Ectodermal cell (in vitro differentiated cells): Measurements from ENCODE around the gene GJD2.

ENCODE experiments used
- H3K27ac ChIP-seq: 2 replicates; pipeline ENCODE4 v1.7.0; 2013; ENCODE audit warnings: mild to moderate bottlenecking, low read depth, low read length; ENCODE audit not compliant: insufficient read depth, poor library complexity, severe bottlenecking
- H3K27me3 ChIP-seq: 2 replicates; pipeline ENCODE4 v1.7.0; 2013; ENCODE audit warnings: mild to moderate bottlenecking, low read length; ENCODE audit not compliant: insufficient read depth, control insufficient read depth, poor library complexity, severe bottlenecking
- H3K36me3 ChIP-seq: one replicate; pipeline ENCODE4 v1.7.0; 2013; ENCODE audit warnings: low read length; ENCODE audit not compliant: control insufficient read depth, insufficient read depth
- H3K4me1 ChIP-seq: one replicate; pipeline ENCODE4 v1.7.0; 2013; ENCODE audit warnings: low read length; ENCODE audit not compliant: control insufficient read depth, insufficient read depth
- H3K4me3 ChIP-seq: 2 replicates; pipeline ENCODE4 v1.7.0; 2013; ENCODE audit warnings: low read depth, low read length, control low read depth; ENCODE audit not compliant: insufficient read depth
- H3K9me3 ChIP-seq: 2 replicates; pipeline ENCODE4 v1.7.0; 2013; ENCODE audit warnings: mild to moderate bottlenecking, low read length, moderate library complexity; ENCODE audit not compliant: control insufficient read depth
- WGBS, 2 experiments: methylation state at CpG; one replicate each; pipeline ENCODE4 v1.1.7; 2013; ENCODE audit warnings: missing lambda C conversion rate in 2 of 2; 5-methylcytosine and 5-hydroxymethylcytosine counted together

GJD2 gene

DNA sequence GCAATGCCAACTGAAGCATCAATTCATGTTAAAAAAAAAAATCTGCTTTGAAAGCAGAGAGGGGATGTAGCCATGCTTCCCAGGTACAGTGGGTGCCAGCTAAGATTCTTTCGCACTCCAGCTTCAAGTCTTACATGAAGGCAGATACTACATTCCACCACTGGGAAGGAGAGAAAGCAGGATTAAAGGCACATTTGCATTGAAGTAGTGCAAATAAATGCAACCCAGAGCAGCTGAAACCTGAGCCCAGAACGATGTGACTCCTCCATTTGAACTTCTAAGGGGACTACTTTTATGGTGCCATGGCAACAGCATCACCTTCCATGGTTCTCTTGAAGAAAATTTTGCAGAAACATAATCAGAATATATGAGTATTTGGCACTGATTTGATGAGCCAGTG is 19.1 kb upstream of the GJD2 start:
- 35 to 48% methylated on average over 2 of the region's 2 CpGs for WGBS, 2 experiments
- no peaks in the 10 kb centered on the region for H3K9me3 ChIP-seq
- no peak overlapping the region for H3K27ac ChIP-seq
- H3K4me1 ChIP-seq = peaks cover 3% of the 10 kb centered on the region
- no peaks in the 10 kb centered on the region for H3K36me3 ChIP-seq
- H3K27me3 ChIP-seq = no peaks in the 10 kb centered on the region
- no peak overlapping the region for H3K4me3 ChIP-seq

DNA sequence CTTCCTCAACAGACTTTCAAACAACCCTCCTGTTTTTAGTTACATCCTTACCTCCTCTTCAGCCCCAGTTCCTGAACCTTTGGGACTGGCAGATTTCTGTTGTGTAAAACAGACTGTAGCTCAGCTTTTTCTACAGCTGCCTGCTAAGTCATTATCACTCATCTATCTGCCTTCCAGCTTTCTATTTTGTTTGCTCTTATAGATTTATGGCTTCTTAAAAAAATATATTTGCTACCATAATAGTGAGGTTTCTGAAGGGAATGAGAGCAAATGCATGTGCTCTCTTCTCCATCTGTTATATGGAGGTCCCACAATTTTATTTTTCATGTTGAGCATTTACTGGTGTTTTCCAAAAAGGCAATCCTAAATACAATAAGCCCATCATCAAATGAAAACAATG is 18.2 kb upstream of the GJD2 start:
- no peaks in the 10 kb centered on the region for H3K9me3 ChIP-seq
- H3K4me3 ChIP-seq = no peak overlapping the region
- no peaks in the 10 kb centered on the region for H3K36me3 ChIP-seq
- peaks cover 3% of the 10 kb centered on the region for H3K4me1 ChIP-seq
- no peaks in the 10 kb centered on the region for H3K27me3 ChIP-seq
- no peak overlapping the region for H3K27ac ChIP-seq

DNA sequence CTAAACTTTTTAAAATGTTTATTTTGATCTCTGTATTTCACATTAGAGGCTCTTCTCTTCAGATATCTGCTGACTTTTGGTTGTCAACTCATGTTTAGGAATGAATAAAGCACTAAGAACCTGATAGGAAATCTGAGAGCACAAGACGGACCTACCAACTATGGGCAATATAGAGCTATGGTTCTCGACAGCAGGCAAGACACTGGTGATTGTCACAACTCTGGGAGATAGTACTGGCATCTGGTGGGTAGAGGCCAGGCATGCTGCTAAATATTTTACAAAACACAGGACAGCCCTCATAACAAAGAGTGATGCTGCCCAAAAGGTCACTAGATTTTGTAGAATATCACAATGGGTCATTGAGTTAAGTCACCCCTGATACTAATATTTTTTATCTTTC is 17.5 kb upstream of the GJD2 start:
- H3K9me3 ChIP-seq = no peaks in the 10 kb centered on the region
- no peak overlapping the region for H3K4me3 ChIP-seq
- peaks cover 3% of the 10 kb centered on the region for H3K4me1 ChIP-seq
- no peak overlapping the region for H3K27ac ChIP-seq
- WGBS, 2 experiments = 94 to 96% methylated on average over 2 of the region's 2 CpGs
- H3K36me3 ChIP-seq = no peaks in the 10 kb centered on the region
- no peaks in the 10 kb centered on the region for H3K27me3 ChIP-seq

DNA sequence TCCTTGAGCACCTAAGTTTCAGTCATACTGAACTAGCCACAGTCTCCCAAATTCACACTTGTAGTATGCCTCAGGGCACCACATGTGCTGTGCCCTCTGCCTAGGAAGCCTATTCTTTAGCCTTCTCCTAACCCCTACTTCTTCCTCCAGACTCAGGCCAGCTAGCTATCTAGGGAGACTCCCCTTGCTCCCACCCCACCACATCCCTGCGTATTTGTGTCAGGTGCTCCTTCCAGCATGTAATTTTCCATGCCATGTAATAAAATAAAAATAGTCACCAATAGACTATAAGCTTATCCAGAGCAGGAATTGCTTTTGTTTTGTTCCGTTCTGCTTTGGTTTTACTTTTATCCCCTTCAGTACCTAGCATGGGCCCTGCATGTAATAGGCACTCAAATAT is 14.9 kb upstream of the GJD2 start:
- no peak overlapping the region for H3K4me3 ChIP-seq
- no peak overlapping the region for H3K27ac ChIP-seq
- H3K9me3 ChIP-seq = no peaks in the 10 kb centered on the region
- no peaks in the 10 kb centered on the region for H3K36me3 ChIP-seq
- H3K27me3 ChIP-seq = no peaks in the 10 kb centered on the region
- WGBS, 2 experiments = 93% methylated on average over 2 of the region's 2 CpGs
- peaks cover 3% of the 10 kb centered on the region for H3K4me1 ChIP-seq

DNA sequence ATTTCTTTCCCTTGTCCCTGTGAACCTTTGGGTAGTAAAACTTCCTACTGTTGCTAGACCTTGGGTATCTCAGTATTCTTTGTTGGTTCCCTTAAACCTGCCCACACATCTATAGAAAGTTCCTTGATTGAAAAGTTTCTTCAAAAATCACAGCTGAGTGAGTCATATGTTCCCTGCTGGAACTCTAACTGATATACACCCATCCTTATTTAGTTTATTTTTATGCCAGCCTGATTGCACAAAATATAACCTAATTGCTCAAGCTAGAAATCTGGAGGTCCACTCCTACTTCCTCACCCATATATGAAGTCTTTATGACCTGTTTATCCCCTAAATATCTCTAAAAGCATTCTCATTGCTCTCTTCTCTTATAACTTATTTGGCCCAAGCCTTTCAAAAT is 13.7 kb upstream of the GJD2 start:
- Histone ChIP-seq H3K27ac (no peak overlapping the region), H3K4me3 (no peak overlapping the region), H3K4me1 (peaks cover 3% of the 10 kb centered on the region), H3K36me3 (no peaks in the 10 kb centered on the region), H3K27me3 (no peaks in the 10 kb centered on the region), H3K9me3 (no peaks in the 10 kb centered on the region)

DNA sequence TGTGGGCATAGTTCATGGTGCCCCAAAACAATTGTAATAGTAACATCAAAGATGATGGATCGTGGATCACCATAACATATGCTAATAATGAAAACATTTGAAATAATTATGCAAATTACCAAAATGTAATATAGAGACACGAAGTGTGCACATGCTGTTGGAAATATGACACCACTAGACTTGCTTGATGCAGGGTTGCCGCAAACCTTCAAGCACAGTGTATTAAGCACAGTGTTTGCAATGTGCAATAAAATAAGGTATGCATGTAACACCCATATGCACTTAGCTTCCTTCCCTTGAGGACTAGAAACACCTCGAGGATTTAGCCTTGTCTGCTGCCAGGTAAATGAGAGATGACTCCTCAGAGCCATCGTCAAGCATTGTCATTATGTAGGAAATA is 10.9 kb upstream of the GJD2 start:
- Histone ChIP-seq H3K4me1 (peaks cover 3% of the 10 kb centered on the region), H3K9me3 (no peaks in the 10 kb centered on the region), H3K27me3 (no peaks in the 10 kb centered on the region), H3K4me3 (no peak overlapping the region), H3K27ac (no peak overlapping the region), H3K36me3 (no peaks in the 10 kb centered on the region)
- WGBS, 2 experiments = 92 to 96% methylated on average over 4 of the region's 5 CpGs

DNA sequence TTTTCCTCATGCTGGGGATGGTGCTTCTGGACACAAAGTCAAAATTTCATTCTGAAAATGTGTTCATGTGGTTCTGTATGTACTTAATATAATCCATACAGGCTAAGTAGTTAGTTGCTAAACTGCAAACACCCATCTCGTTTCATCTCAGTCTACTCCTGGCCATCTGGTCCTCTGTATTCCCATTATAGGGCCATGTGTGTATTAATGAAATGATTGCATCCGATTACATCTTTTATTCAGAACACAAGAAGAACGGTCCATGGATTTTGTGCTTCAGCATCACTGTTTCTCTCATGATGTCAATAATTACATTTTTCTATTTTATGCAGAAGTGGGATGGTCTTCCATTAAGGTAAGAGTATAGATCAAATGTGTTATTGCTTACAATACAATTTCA is 6.1 kb upstream of the GJD2 start:
- H3K27me3 ChIP-seq = peaks cover 27% of the 10 kb centered on the region
- 67% methylated on average over 3 of the region's 3 CpGs; no CpG with 5 or more reads in 1 of the 2 experiments for WGBS, 2 experiments

DNA sequence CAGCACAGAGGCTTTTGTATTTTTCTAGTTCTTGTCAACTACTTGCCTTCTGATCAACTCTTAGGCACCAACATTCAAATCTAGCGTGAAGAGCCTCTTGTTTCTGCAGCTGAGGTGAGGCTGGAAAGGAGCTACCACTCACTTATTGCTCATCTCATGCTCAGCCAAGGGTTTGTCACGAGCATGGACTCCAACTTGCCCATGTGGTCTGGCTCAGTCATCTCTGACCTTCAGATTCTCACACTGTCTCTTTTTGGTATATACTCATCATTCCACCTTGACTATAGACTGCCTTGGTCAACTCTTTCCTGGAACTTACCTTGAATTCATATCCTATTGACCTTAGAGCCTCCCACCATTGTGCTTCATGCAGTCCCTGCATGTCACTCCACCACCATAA is 5.2 kb upstream of the GJD2 start:
- Histone ChIP-seq H3K27me3 (peaks cover 36% of the 10 kb centered on the region), H3K4me3 (no peak overlapping the region), H3K27ac (no peak overlapping the region), H3K36me3 (no peaks in the 10 kb centered on the region), H3K9me3 (no peaks in the 10 kb centered on the region), H3K4me1 (peaks cover 5% of the 10 kb centered on the region)
- WGBS, 2 experiments = 63 to 75% methylated on average over 2 of the region's 2 CpGs

More for the DNA sequence above, 6.1 kb upstream of the GJD2 start:
- H3K4me3 ChIP-seq = no peak overlapping the region
- H3K27ac ChIP-seq = no peak overlapping the region
- H3K36me3 ChIP-seq = no peaks in the 10 kb centered on the region
- no peaks in the 10 kb centered on the region for H3K4me1 ChIP-seq
- no peaks in the 10 kb centered on the region for H3K9me3 ChIP-seq

DNA sequence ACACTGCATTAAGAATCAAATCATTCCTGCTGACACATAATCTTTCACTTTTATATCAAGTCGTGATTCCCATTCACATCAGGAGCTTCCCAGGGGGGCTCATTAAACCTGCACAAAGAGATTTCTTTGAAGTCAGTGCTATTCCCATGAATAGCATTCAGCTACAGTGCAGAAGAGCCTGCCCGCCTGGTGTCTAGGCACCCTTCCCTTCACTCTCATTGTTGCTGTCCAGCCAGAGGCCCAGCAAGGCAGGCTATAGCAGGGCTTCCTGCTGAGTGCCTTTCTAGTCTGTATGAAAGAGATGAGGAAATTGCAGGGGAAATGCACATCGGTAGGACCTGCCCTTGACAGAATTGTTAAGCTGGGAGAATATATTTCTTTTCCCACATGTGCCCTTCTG is 4.5 kb upstream of the GJD2 start:
- 18 to 23% methylated on average over 3 of the region's 3 CpGs for WGBS, 2 experiments
- Histone ChIP-seq H3K4me1 (peaks cover 5% of the 10 kb centered on the region), H3K36me3 (no peaks in the 10 kb centered on the region), H3K9me3 (no peaks in the 10 kb centered on the region), H3K4me3 (no peak overlapping the region), H3K27ac (no peak overlapping the region), H3K27me3 (peaks cover 42% of the 10 kb centered on the region)

DNA sequence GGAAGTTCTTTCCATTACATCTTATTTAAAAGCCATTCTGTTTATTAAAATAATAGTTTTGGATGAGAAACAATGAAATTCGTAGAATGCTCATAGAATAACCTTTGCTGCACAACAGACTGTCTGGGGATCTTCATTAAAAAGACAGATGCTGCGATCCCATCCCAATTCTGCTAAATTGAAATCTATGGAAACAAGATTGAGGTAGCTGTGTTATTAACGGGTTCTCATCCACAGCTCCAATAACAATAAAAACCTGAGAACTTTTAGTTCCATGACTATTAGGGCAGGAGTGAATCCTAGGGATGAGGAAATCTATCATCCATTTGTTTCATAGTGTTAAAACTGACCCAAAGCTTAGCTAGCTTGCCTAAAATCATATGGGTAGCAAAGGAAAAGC is 2.5 kb upstream of the GJD2 start:
- H3K4me1 ChIP-seq = peaks cover 5% of the 10 kb centered on the region
- peaks cover 58% of the 10 kb centered on the region for H3K27me3 ChIP-seq
- no peaks in the 10 kb centered on the region for H3K36me3 ChIP-seq
- WGBS, 2 experiments = 88 to 93% methylated on average over 2 to 3 of the region's 3 CpGs
- no peaks in the 10 kb centered on the region for H3K9me3 ChIP-seq
- no peak overlapping the region for H3K27ac ChIP-seq
- no peak overlapping the region for H3K4me3 ChIP-seq

DNA sequence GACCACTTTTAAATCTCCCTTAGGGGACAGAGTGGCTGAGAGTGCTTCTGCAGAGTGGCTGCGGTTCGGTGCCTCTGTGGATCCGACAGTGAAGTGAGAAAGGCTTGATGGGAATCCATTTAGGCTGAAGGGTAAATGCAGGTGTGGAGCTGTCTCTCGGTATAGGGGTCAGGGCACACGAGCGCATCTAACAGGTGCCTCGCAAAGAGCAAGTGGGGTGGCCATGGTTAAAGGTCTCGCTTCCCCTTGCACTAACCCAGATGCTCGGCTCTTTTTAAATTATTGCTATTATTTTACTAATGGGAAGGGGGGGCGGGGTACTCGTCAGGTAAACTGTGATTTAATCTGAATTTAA is 598 bp upstream of the GJD2 start:
- peaks cover 5% of the 10 kb centered on the region for H3K4me1 ChIP-seq
- H3K27ac ChIP-seq = no peak overlapping the region
- H3K9me3 ChIP-seq = no peaks in the 10 kb centered on the region
- H3K36me3 ChIP-seq = no peaks in the 10 kb centered on the region
- WGBS, 2 experiments = 11 to 17% methylated on average over 9 to 11 of the region's 11 CpGs
- peak overlapping the region; percentile 42 for H3K4me3 ChIP-seq
- peaks cover 63% of the 10 kb centered on the region for H3K27me3 ChIP-seq
